Hematopoietic multipotent progenitor cell treated with erythropoietin and hydrocortisone succinate and interleukin-3 and kit ligand, for 17 days (in vitro differentiated cells): ENCODE results near the gene LRMDA.

Experiments
- DNase-seq: peaks from one replicate; pipeline ENCODE4 v3.0.0-alpha.2; 2015; ENCODE audit warnings: low spot score

The LRMDA gene

DNA sequence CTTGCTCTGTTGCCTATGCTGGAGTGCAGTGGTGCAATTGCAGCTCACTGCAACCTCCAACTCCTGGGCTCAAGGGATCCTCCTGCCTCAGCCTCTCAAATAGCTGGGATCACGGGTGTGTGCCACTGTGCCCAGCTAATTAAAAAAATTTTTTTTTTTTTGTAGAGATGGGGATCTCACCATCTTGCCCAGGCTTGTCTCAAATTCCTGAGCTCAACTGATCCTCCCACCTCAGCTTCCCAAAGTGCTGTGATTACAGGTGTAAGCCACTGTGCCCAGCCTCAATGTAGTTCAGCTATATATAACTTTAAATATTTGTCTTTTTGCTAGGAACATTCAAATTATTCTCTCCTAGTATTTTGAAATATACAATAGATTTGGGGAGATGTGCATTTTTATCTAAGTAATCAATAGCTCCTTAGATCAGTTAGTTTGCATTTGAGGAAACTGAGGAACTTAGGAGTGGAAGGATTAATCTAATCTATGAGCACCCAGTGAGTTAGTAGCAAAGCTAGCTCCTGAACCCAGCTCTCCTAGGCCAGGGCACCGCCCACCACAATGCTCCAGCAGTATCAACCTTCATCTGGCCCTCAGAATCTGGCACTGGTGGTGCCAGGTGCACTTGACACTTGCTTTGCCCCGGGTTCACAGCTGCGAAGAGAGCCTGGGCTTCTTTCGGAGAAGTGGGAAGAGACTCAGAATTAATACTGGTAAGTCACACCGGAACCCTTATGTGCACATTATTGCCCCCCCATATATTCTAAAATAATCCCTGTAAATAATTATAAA lies 5.9 kb upstream of the LRMDA start:
- no peak for DNase-seq

DNA sequence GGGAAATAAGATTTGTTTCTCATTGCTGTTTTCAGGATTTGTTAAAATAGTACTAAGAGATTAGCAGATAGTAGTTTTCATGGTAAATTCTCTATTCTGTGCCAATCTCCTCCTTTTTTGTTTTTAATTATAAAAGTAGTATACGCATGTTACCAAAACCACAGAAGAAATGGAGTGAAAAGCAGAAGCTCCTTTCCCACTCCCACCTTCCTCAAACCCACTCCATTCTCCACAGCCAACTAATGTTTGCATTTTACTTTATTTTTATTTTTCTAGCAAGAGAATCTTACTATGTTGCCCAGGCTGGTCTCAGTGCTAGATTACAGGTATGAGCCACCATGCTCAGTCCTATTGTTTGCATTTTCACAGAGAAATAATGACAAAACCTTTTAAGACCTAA lies 4.5 kb upstream of the LRMDA start:
- DNase-seq, result no peak

DNA sequence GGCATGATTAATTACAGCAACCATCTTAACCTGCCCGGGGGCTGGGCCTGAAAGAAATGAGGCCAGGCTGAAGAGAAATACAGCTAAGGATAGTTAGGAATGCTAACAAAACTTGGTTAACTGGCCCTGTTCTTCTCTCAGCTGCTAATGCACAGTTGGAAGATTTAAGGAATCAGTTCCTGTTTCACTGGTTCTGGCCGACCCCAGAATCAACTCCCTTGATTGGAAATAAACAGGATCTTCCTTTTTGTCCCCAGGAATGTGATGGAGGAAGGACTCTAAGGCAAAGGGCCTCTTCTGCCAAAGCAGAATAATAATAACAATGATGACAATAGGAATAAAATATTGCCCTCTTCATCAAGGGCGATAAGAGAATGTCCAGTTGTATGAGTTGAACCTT lies 3.5 kb upstream of the LRMDA start:
- no peak for DNase-seq

DNA sequence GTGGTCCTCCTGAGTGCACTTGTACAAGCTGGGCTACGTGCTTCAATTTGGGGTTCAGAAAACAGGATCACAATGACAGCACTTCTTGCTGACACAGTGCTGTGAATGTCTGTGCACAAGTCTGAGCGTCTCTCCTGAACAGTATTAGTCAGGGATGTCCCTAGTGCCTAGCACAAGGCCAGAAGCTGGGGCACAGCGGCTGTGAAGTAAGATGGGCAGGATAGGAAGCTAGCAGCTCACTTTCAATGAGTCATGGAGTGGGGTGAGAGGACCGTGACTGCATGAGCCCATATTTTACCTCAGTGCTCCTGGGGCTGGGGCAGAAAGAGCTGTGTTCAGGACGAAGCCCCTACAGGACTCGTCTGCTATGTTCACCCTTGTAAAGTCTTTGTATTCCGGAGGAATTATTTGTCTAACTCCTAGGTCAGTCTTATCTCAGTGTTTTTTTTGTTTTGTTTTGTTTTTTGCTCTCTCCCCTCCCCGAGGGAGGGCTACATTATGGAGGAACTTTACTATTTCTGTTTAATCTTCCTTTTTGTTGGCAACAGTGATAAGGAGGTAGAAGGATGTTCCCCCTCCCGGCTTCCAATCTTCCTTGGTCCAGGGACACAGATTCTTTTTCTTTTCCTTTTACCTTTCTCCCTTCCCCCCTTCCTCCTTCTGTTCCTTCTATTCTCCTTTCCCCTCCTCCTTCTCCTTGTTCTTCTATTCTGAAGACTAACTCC lies 2.8 kb upstream of the LRMDA start:
- DNase-seq, result no peak

DNA sequence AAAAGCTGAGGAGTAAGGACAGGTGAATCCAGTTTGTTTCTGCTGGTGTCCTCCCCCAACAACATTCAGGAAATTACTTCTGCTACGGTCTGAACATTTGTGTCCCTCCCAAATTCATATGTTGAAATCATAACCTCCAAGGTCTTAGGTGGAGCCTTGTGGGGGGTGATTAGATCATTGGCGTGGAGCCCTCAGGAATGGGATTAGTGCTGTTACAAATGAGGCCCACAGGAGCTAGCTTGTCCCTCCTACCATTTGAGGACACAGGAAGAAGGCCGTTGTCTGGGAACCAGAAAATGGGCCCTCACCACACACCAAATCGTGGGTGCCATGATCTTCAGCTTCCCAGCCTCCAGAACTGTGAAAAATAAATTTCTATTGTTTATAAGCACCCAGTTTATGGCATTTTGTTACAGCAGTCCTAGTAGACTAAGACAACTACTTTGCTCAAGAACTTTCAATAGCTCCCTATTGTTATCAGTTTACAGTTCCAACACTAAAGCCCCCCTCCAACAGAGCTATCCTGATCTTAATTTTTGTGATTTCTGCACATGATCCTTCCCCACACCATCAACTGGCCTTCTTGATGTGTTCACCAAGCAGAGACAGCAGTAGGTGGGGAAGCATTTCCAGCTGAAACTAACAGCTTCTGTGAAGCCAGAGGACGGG lies 2.1 kb upstream of the LRMDA start:
- DNase-seq, result no peak

DNA sequence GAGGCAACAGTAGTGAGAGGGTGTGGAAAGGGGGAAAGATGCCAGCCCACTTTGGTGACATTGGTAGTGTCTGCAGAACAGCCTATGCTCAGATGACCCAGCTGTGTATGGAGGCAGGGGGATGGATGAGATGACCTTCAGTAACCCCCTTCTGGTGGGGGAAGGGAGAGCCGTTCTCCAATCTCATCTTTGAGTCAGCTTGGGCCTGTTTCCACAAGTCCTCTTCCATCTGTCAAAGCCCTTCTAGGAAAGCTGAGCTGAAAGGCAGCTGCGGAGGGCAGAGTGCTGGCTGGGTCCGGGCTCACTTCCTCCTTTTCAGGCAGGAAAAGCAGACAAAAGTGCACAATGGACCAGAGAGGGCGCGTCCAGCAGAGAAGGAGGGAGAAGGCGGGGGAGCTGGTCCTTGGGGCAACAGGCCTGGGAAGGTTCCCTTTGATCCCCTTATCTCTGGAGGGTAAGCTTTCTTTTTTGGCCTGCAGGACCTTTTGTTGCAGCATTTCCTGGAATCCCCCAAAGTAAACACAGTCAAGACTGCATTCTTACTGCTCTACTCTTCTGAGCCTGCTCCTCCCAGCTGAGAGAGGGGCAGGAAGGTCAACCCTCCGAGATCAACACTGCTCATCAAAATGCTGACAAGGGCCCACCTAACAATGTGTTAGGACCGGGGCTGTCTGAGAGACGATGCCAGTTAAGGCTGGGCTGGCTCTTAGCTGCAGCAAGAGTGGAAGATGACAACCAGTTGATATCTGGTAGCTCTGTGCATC lies 1.2 kb upstream of the LRMDA start:
- no peak for DNase-seq

DNA sequence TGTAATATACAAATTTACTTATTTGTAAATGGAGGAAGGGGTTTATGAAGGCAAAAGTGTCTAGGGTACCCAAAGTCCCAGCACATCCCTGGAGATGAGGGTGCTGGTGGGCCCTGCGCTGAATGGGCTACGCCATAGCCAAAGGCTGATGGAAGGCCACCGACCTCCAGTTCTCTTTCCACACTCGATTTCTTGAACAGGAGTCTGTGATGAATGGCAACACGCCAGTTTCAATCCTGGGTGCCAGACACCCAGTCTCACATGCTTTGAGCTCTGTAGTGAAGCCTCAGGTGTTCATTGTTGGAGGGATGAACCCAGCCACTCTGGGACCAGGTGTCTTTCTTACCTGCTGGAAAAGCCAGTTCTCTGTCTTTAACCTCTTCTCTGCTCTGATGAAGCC lies 752 bp downstream of the LRMDA start:
- DNase-seq, result no peak

DNA sequence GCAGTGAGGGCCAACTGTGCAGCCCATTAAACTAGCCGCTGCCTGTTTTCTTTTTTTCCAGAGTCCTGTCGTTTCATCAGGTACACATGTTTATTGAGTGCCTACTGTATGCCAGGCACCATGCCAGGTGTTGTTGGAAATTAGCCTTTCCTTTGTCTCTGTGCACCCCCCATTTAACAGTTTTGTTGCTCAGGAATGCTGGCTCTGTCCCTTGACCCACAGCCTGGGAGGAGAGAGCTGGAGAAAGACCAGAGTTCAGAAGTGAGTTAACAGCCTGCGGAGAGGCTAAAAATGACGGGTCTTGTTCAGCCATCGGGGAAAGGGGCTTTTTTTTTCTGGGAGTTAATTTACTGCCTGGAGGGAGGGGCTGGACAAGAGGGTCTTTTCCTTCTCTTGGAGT lies 1.3 kb downstream of the LRMDA start:
- DNase-seq, result no peak

DNA sequence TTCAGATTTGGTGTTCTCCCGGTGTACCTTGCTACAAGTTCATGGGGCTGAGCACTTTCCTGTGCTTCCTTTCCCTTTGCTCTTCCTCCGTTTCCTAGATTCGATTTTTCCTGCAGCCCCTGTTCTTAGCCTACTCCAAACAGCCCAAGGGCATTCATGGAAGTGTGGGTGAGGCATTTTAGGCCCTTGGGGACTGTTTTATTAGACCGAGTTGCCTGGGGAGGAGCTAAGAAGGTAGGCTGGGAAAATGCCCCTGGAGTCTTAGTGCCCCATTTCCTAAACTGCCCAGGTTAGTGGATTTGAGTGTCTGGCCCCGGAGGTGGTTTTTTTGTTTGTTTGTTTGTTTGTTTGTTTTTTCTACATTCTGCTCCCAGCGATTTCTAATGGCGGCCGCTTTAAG lies 1.8 kb downstream of the LRMDA start:
- no peak for DNase-seq

DNA sequence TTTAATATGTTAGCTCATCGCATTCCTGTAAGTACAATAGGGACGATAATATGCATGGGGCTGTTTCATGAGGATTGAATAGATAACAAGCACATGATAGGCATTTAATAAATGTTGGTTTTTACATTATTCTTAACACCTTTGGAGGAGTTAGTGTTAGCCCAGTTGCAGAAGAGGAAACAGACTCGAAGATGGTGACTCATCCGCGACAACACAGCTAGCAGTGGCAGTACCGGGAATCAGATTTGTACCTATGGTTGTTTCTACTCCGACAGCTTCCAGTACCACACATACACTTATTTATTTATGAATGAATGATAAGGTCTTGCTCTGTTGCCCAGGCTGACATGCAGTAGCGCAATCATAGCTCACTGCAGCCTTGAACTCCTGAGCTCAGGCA lies 2.9 kb downstream of the LRMDA start:
- DNase-seq, result no peak

DNA sequence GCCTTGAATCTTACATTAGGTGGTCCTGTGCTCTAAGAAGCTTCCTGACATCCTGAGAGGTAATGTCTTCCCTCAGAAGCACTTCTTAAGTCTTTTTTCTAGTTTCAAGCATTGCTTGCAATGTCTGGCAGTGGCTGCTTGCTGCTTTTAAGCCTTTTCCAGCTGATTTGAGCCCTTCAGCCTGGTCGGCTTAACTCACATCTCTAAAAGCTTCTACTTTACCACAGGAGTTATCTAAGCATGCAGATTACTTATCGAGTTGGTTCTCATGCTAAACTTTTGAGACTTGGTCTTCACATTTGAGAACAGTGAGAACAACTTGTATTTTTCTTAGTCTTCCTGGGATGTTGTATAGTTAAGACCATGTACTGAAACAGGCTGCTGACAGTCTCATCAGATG lies 3.9 kb downstream of the LRMDA start:
- no peak for DNase-seq

DNA sequence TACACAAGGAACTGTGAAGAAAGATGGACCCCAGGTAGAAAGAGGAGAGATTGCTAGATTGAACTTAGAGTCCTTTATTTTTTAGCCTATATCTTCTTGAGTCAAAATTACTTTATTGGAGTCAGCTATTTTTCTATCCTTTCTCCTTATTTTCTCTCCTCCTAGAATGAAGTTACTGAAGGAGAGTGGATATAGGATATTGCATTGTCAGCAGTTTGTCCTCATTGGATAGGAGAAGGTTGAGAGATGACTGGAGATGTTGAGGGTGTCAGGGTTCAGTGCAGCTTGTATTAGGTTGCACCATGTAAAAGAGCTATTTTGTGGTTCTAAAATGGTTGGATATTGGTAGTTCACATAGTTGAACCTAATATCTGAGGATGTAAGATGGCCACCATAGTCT lies 5.5 kb downstream of the LRMDA start:
- DNase-seq, result no peak

DNA sequence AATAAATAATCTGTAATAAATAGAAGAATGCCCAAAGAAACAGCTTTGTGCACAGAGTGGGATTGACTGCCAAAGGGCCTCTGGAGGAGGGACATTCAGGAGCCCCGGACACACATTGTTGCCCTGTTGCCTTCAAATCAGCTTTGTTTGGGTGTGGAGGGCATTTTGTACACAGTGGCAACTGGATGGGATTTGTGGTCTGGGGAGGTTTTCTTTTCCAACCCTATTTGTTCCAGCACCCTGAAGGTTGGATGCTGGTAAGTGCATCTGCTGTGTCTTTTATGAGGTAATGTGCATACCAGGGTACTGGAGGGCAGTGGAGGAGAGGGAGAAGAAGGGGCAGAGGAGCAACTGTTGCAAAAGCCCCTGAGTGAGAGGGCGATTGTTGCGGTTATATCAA lies 6.3 kb downstream of the LRMDA start:
- no peak for DNase-seq

DNA sequence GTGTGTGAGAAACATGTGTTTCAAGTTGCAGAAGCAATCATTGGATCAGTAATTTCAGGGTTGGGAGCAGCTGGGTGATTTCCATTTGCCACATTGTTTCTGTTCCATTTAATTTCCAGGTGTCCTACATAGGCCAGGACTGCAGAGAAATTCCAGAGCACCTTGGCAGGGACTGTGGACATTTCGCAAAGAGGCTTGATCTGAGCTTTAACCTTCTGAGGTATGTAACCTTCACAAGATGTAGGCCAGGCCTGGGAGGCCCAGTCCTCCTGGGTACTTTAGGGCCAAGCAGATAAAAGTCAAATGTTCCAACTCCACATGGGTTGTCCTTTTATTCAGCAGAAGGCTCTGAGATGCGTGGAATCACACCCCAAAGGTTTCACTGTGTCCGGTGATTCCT lies 6.9 kb downstream of the LRMDA start:
- DNase-seq, result no peak

DNA sequence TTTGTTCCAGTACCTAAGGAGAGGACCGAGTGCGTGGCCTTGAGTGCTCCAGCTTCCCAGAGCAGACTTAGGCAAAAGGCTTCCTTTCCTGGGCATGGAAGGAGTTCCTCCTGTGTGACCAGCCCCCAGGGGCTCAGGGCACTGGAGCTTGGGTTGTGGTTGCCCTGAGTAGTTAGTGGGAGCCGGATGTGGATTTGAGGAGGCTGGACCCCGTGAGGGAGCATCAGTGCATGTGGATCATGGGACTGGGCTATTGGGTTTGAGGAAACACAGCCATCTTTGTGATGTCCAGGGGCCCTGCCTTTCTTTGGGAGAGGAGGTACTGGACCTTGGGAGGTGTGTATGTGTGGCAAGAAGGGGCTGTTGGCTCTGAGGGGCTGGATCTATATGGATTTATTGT lies 8.4 kb downstream of the LRMDA start:
- DNase-seq, result no peak

DNA sequence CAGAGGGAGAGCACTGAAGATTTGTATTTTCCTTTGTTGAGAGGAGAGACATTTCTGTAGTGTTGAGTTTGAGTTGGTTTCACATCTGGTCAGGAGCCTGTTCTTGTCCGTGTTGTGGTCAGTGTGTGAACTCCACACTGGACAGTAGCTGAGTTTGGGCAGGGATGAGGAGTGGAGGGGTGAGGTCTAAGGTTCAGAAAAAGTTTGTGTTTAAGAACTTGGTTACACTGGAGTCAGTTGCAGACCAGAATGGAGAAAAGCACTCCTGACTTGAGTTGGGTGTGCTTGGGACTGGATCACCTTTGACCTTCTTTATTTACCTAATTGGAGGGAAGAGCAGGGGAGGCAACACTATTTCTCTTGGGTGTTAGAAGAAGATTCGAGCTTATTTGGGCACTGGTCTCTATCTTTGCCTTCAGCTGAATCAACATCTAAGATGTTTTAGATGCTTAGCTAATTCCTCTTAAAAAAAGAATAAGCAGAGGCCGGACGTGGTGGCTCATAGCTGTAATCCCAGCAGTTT lies 8.9 kb downstream of the LRMDA start:
- no peak for DNase-seq

DNA sequence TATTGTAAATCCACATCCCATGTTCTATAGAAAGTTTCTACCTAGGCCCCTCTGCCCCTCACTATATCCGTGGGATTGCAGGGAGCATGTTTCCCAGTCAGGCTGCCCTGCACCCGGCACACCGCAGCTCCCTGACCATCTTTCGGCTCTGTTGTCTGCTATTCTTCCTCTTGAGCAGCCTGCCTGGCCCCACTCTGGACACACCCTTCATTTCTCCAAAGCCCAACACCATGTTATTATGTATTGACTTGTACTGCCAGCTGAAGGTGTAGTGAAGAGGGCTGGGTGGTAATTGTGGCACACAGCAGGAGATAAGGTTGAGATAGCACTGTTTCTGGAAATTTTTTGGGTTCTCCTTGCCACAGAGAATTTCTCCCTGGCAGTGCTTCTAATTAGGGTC lies 9.8 kb downstream of the LRMDA start:
- no peak for DNase-seq

DNA sequence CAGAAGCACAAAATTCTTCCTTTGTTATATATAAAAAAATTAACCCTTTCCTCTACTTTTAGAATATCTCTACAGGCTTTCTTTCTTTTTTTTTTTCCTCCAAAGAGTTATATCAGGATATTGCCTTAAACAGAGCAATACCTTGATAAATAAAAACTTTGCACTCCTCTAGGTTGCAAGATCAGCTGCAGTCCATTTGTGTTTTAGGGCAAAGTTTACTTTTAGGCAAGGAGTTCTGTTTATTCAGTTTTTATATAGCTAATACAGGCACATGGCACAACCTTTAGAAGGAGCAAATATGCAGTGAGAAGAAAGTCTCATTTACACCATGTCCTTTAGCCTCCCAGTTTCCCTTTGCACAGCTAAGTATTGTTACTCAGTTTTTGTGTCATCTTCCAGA lies 10.3 kb downstream of the LRMDA start:
- no peak for DNase-seq

DNA sequence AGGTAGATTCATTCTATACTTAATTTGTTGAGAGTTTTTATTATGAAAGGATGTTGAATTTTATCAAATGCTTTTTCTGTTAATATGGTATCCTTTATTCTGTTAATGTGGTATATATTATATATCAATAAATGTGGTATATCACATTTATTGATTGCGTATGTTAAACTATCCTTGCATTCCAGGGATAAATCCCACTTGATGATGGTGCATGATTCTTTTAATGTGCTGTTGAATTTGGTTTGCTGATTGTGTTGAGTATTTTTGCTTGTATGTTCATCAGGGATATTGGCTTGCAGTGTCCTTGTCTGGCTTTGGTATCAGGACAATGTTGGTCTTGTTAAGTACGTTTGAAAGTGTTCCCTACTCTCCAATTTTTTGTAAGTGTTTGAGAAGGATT lies 11.9 kb downstream of the LRMDA start:
- no peak for DNase-seq

DNA sequence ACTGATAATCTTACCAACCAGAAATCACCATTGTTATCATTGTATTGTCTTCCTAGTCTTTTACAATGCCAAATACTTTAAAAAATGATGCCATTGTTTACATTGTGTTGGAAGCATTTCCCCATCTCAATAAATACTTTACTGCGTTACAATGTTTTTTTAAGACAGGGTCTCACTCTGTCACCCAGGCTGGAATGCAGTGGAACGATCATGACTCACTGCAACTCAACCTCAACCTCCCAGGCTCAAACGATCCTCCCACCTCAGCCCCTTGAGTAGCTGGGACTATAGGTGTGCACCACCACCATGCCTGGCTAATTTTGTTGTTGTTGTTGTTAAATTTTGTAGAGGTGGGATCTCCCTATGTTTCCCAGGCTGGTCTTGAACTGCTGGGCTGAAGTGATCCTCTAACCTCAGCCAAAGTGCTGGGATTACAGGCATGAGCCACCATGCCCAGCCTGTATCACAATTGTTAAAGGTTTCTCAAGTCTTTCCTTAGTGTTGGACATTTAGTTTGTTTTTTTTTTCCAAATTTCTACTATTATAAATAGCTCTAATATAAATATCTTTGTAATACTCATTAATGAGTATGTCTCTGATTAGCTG lies 13.5 kb downstream of the LRMDA start:
- no peak for DNase-seq

DNA sequence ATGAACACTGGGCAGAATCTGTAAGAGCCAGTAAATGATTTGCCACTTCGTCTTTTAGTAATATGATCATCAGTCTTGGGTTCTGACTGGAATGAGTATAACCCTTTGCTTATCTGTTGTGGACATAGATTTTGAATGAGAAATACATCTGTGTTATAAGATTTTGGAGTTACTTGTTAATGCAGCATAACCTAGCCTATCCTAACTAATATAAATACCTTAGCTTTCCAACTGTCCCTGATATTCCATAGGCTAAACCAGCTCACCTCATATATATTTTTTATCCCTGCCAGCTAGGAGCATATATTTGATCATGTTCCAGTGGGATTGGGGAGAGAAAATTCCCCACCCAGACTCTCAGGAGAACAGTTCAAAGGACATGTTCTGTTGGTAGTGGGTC lies 15.1 kb downstream of the LRMDA start:
- DNase-seq, result no peak

DNA sequence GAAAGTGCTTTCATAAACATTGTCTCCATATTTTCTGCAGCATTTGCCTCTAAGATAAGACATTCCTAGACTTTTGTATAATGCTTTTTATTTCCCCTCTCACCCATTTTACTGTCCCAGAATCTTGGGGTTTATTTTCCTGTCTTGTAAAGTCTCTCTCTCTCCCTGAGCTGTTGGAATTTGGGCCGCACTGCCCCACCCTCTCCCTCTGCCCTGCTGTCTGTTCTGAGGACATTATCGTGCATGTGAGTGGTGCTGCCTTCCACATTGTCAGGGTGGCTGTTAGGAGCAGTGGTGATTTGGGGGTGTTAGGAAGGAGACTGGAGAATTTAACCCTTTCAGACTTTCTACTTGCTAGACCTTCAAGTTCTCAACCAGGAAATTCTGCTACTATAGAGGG lies 16.7 kb downstream of the LRMDA start:
- DNase-seq, result no peak
